SK-N-SH treated with all-trans-retinoic acid at 6 μM for 48 hours (cell line): ENCODE data around the gene AMZ2.

Source experiments
- ATAC-seq: fragments of 200-7000 bp; cut with Tn5 transposase; 3 replicates; pipeline ENCODE4 v1.9.1; 2020; ENCODE audit warnings: mild to moderate bottlenecking, moderate library complexity
- ARNTL ChIP-seq: fragments of 450-650 bp; formaldehyde crosslinking; IDR thresholded peaks from 2 replicates; pipeline ENCODE4 v1.5.0; 2020; ENCODE audit warnings: low read depth, mild to moderate bottlenecking, moderate library complexity, borderline replicate concordance
- CSDC2 ChIP-seq: fragments of 250-450 bp; sonication (Bioruptor Pico); IDR thresholded peaks from 2 replicates; pipeline ENCODE4 v1.5.0; 2020; ENCODE audit warnings: mild to moderate bottlenecking, moderate library complexity
- ESRRG ChIP-seq: fragments of 250-450 bp; sonication (Bioruptor Pico); IDR thresholded peaks from 2 replicates; pipeline ENCODE4 v1.6.1; 2021; ENCODE audit warnings: mild to moderate bottlenecking
- GLIS3 ChIP-seq: fragments of 250-450 bp; sonication (Bioruptor Pico); IDR thresholded peaks from 2 replicates; pipeline ENCODE4 v1.5.0; 2020; ENCODE audit warnings: mild to moderate bottlenecking, moderate library complexity
- ISL1 ChIP-seq: fragments of 250-450 bp; sonication (Bioruptor Pico); IDR thresholded peaks from 2 replicates; pipeline ENCODE4 v2.1.2; 2022; ENCODE audit warnings: mild to moderate bottlenecking, moderate library complexity
- OSR1 ChIP-seq: fragments of 250-450 bp; sonication (Bioruptor Pico); IDR thresholded peaks from 2 replicates; pipeline ENCODE4 v1.8.0; 2022; ENCODE audit warnings: moderate library complexity, mild to moderate bottlenecking, inconsistent platforms
- RARB ChIP-seq: fragments of 250-450 bp; sonication (Bioruptor Pico); IDR thresholded peaks from 2 replicates; pipeline ENCODE4 v1.8.0; 2021; ENCODE audit warnings: mild to moderate bottlenecking, moderate library complexity
- TCF4 ChIP-seq: fragments of 250-450 bp; sonication (Bioruptor Pico); IDR thresholded peaks from 2 replicates; pipeline ENCODE4 v1.8.0; 2021; ENCODE audit warnings: mild to moderate bottlenecking, moderate library complexity, borderline replicate concordance
- TOX ChIP-seq: fragments of 250-450 bp; sonication (Bioruptor Pico); IDR thresholded peaks from 2 replicates; pipeline ENCODE4 v1.8.0; 2021; ENCODE audit warnings: mild to moderate bottlenecking, moderate library complexity, borderline replicate concordance
- ZFP3 ChIP-seq: fragments of 250-450 bp; sonication (Bioruptor Pico); IDR thresholded peaks from 2 replicates; pipeline ENCODE4 v1.5.0; 2020; ENCODE audit warnings: mild to moderate bottlenecking, moderate library complexity
- ZFP30 ChIP-seq: fragments of 450-650 bp; formaldehyde crosslinking; IDR thresholded peaks from 2 replicates; pipeline ENCODE4 v1.5.0; 2022; ENCODE audit warnings: mild to moderate bottlenecking, moderate library complexity
- ZNF565 ChIP-seq: fragments of 450-650 bp; formaldehyde crosslinking; conservative IDR thresholded peaks from 2 replicates; pipeline ENCODE4 v1.5.0; 2020; ENCODE audit warnings: low read depth, mild to moderate bottlenecking, moderate library complexity
- ZNF70 ChIP-seq: fragments of 450-650 bp; formaldehyde crosslinking; IDR thresholded peaks from 2 replicates; pipeline ENCODE4 v1.5.0; 2020; ENCODE audit warnings: mild to moderate bottlenecking, moderate library complexity
- ZNF8 ChIP-seq: fragments of 450-650 bp; formaldehyde crosslinking; IDR thresholded peaks from 2 replicates; pipeline ENCODE4 v1.5.0; 2020; ENCODE audit warnings: mild to moderate bottlenecking, moderate library complexity
- TF ChIP-seq, protein P1 (sequence below): fragments of 250-450 bp; sonication (Bioruptor Pico); IDR thresholded peaks from 2 replicates; pipeline ENCODE4 v1.8.0; 2021; ENCODE audit warnings: low read depth, mild to moderate bottlenecking, moderate library complexity, borderline replicate concordance
- TF ChIP-seq, protein P2 (sequence below): fragments of 250-450 bp; sonication (Bioruptor Pico); IDR thresholded peaks from 2 replicates; pipeline ENCODE4 v1.5.1; 2020; ENCODE audit warnings: low read depth, mild to moderate bottlenecking, moderate library complexity
- TF ChIP-seq, protein P3 (sequence below): fragments of 250-450 bp; sonication (Bioruptor Pico); IDR thresholded peaks from 2 replicates; pipeline ENCODE4 v1.8.0; 2020; ENCODE audit warnings: mild to moderate bottlenecking, moderate library complexity, borderline replicate concordance
- TF ChIP-seq, protein P4 (sequence below): fragments of 250-450 bp; sonication (Bioruptor Pico); IDR thresholded peaks from 2 replicates; pipeline ENCODE4 v1.5.1; 2021; ENCODE audit warnings: mild to moderate bottlenecking, moderate library complexity

AMZ2 gene

DNA sequence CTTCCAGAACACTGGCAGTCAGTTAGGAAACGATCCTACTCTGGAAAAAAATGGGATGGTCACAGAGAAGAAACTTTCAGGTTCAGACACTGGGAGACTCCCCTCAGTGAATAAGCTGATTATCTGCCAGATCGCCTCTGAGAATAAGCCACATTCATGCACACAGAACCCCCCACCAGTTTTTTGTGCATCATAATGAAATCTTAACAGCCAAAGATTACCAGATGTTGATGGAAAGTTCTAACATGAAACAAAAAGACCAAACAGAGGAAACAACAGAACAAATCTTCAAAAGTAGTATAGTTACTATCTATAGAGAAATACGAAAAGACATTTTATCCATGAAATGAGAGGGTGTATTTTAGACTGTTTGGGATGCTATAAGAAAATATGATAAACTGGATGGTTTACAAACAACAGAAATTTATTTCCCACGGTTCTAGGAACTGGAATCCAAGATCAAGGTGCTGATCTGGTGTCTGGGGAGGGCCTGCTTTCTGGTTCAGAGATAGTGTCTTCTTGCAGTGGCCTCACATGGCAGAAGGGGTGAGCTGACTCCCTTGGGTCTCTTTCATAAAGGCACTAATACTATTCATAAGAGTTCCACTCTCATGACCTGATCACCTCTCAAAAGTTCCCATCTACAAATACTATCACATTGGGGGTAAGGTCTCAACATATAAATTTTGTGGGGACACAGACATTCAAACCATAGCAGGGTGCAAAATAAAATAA lies 8.0 kb upstream of the AMZ2 start:
- no peak for ATAC-seq
- TF ChIP-seq RARB (CRISPR knock-in tag) (no peak), TOX (CRISPR knock-in tag) (no peak), ZFP3 (CRISPR knock-in tag) (no peak), TCF4 (CRISPR knock-in tag) (no peak), ZFP30 (CRISPR knock-in tag) (no peak), GLIS3 (no peak), ARNTL (CRISPR knock-in tag) (no peak), CSDC2 (CRISPR knock-in tag) (no peak), ZNF565 (CRISPR knock-in tag) (no peak), ESRRG (CRISPR knock-in tag) (no peak), ZNF8 (CRISPR knock-in tag) (no peak), ZNF70 (CRISPR knock-in tag) (no peak), OSR1 (CRISPR knock-in tag) (no peak), ISL1 (no peak)
- TF ChIP-seq, protein P1, sequence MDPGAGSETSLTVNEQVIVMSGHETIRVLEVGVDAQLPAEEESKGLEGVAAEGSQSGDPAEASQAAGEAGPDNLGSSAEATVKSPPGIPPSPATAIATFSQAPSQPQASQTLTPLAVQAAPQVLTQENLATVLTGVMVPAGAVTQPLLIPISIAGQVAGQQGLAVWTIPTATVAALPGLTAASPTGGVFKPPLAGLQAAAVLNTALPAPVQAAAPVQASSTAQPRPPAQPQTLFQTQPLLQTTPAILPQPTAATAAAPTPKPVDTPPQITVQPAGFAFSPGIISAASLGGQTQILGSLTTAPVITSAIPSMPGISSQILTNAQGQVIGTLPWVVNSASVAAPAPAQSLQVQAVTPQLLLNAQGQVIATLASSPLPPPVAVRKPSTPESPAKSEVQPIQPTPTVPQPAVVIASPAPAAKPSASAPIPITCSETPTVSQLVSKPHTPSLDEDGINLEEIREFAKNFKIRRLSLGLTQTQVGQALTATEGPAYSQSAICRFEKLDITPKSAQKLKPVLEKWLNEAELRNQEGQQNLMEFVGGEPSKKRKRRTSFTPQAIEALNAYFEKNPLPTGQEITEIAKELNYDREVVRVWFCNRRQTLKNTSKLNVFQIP (CRISPR knock-in tag), result no peak
- TF ChIP-seq, protein P2, sequence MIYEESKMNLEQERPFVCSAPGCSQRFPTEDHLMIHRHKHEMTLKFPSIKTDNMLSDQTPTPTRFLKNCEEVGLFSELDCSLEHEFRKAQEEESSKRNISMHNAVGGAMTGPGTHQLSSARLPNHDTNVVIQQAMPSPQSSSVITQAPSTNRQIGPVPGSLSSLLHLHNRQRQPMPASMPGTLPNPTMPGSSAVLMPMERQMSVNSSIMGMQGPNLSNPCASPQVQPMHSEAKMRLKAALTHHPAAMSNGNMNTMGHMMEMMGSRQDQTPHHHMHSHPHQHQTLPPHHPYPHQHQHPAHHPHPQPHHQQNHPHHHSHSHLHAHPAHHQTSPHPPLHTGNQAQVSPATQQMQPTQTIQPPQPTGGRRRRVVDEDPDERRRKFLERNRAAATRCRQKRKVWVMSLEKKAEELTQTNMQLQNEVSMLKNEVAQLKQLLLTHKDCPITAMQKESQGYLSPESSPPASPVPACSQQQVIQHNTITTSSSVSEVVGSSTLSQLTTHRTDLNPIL (CRISPR knock-in tag), result no peak
- TF ChIP-seq, protein P3, sequence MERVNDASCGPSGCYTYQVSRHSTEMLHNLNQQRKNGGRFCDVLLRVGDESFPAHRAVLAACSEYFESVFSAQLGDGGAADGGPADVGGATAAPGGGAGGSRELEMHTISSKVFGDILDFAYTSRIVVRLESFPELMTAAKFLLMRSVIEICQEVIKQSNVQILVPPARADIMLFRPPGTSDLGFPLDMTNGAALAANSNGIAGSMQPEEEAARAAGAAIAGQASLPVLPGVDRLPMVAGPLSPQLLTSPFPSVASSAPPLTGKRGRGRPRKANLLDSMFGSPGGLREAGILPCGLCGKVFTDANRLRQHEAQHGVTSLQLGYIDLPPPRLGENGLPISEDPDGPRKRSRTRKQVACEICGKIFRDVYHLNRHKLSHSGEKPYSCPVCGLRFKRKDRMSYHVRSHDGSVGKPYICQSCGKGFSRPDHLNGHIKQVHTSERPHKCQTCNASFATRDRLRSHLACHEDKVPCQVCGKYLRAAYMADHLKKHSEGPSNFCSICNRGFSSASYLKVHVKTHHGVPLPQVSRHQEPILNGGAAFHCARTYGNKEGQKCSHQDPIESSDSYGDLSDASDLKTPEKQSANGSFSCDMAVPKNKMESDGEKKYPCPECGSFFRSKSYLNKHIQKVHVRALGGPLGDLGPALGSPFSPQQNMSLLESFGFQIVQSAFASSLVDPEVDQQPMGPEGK, result no peak
- TF ChIP-seq, protein P4, sequence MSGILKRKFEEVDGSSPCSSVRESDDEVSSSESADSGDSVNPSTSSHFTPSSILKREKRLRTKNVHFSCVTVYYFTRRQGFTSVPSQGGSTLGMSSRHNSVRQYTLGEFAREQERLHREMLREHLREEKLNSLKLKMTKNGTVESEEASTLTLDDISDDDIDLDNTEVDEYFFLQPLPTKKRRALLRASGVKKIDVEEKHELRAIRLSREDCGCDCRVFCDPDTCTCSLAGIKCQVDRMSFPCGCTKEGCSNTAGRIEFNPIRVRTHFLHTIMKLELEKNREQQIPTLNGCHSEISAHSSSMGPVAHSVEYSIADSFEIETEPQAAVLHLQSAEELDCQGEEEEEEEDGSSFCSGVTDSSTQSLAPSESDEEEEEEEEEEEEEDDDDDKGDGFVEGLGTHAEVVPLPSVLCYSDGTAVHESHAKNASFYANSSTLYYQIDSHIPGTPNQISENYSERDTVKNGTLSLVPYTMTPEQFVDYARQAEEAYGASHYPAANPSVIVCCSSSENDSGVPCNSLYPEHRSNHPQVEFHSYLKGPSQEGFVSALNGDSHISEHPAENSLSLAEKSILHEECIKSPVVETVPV (CRISPR knock-in tag), result no peak

GRCh38 chr17:68246271-68247028 lies 1.4 kb upstream of the AMZ2 start:
- ATAC-seq, result no peak
- TF ChIP-seq OSR1 (CRISPR knock-in tag), result no peak
- TF ChIP-seq, protein P3, result no peak
- TF ChIP-seq, protein P2 (CRISPR knock-in tag), result no peak
- no peak for TF ChIP-seq ISL1
- TF ChIP-seq ESRRG (CRISPR knock-in tag), result no peak
- TF ChIP-seq ARNTL (CRISPR knock-in tag), result no peak
- no peak for TF ChIP-seq TOX (CRISPR knock-in tag)
- TF ChIP-seq TCF4 (CRISPR knock-in tag), result no peak
- TF ChIP-seq RARB (CRISPR knock-in tag), result no peak
- TF ChIP-seq, all 23 proteins: peak for 0
